ENCODE results near the gene CEP162. TPM values are rescaled to one million over a fixed set of nuclear protein-coding genes. Genes with fewer than 3 reads are reported as not detected.
A peak's percentile ranks its signal among the peaks of the same experiment; 100 is the strongest.

Gene CEP162
- total RNA-seq, 1 experiment from 2014 or later: 12.1 TPM

DNA sequence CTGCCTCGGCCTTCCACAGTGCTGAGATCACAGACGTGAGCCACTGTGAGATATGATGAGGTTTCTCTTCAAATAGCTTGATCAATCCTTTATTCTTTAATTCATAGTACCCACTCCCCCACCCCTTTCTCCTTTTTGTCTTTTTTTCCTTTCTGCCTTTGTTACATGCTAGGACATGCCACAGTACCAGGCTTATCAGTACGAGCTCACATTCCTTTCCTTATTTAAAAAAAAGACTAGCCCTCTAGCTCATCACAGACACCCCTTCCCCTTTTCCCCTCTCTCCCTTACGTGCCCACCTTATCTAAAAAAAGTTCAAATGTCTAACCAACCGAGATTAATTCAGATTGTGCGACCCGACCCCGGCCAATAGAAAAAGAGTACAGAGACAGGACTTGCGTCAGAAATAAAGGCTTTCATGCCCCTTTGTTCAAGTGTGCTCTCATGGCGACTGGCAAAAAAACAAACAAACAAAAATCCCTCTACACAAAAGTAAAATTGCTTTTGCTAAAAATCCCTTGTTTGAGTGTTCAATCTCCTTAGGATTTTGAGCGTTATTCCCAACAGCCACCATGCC lies 144.7 kb downstream of the CEP162 start:
- no peak overlapping the region for H3K27ac ChIP-seq (ENCODE audit: low read depth, low read length, poor library complexity, severe bottlenecking)
- BruUV-seq (replicated peaks): no TSS peak
- no peaks in the 10 kb centered on the region for H3K27me3 ChIP-seq (replicated peaks; ENCODE audit: insufficient read depth, low read depth, low read length, poor library complexity)
- ChIA-PET CTCF (no interaction called here), POLR2A (ENCODE audit: low non-redundant PET) (no interaction called here)
- TF ChIP-seq, protein P1, sequence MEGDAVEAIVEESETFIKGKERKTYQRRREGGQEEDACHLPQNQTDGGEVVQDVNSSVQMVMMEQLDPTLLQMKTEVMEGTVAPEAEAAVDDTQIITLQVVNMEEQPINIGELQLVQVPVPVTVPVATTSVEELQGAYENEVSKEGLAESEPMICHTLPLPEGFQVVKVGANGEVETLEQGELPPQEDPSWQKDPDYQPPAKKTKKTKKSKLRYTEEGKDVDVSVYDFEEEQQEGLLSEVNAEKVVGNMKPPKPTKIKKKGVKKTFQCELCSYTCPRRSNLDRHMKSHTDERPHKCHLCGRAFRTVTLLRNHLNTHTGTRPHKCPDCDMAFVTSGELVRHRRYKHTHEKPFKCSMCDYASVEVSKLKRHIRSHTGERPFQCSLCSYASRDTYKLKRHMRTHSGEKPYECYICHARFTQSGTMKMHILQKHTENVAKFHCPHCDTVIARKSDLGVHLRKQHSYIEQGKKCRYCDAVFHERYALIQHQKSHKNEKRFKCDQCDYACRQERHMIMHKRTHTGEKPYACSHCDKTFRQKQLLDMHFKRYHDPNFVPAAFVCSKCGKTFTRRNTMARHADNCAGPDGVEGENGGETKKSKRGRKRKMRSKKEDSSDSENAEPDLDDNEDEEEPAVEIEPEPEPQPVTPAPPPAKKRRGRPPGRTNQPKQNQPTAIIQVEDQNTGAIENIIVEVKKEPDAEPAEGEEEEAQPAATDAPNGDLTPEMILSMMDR (conservative IDR thresholded peaks at IDR 0.05; ENCODE audit: low read depth, low read length): no peak
- TF ChIP-seq EZH2 (IDR thresholded peaks at IDR 0.05; ENCODE audit: borderline replicate concordance, low read depth, low read length, poor library complexity, severe bottlenecking): no peak
- no peaks in the 10 kb centered on the region for H3K36me3 ChIP-seq (ENCODE audit: insufficient read depth, low read length, poor library complexity, severe bottlenecking)
- H3K4me3 ChIP-seq (ENCODE audit: low read depth, low read length, poor library complexity, severe bottlenecking): no peak overlapping the region
- DNase-seq (ENCODE audit: low spot score): no peak
- intact Hi-C loops (cut with micrococcal nuclease; ENCODE audit: unreplicated experiment): no loop called here
- no peaks in the 10 kb centered on the region for H3K4me1 ChIP-seq (ENCODE audit: insufficient read depth, low read length, poor library complexity, severe bottlenecking)
- no peaks in the 10 kb centered on the region for H3K9me3 ChIP-seq (ENCODE audit: low read depth, low read length, poor library complexity, severe bottlenecking)

DNA sequence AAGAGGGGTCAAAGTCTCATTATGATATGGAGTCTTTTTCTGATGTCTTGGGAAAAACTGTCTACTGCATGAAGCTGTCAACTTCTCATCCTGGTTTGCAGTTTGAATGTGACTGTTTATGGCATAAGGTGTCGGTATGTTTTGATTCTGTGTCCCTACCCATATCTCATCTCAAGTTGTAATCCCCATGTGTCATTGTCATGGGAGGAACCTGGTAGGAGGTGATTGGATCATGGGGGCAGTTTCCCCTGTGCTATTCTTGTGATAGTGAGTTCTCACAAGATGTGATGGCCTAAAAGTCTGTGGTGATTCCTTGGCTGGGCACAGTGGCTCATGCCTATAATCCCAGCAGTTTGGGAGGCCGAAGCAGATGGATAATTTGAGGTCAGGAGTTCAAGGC lies 146.2 kb downstream of the CEP162 start:
- Histone ChIP-seq H3K36me3 (ENCODE audit: insufficient read depth, low read length, poor library complexity, severe bottlenecking) (no peaks in the 10 kb centered on the region), H3K27ac (ENCODE audit: low read depth, low read length, poor library complexity, severe bottlenecking) (no peak overlapping the region), H3K9me3 (ENCODE audit: low read depth, low read length, poor library complexity, severe bottlenecking) (no peaks in the 10 kb centered on the region), H3K4me3 (ENCODE audit: low read depth, low read length, poor library complexity, severe bottlenecking) (no peak overlapping the region), H3K27me3 (replicated peaks; ENCODE audit: insufficient read depth, low read depth, low read length, poor library complexity) (no peaks in the 10 kb centered on the region), H3K4me1 (ENCODE audit: insufficient read depth, low read length, poor library complexity, severe bottlenecking) (no peaks in the 10 kb centered on the region)
- BruUV-seq (replicated peaks): no TSS peak
- TF ChIP-seq, protein P1 (conservative IDR thresholded peaks at IDR 0.05; ENCODE audit: low read depth, low read length): no peak
- TF ChIP-seq EZH2 (IDR thresholded peaks at IDR 0.05; ENCODE audit: borderline replicate concordance, low read depth, low read length, poor library complexity, severe bottlenecking): no peak
- POLR2A ChIA-PET (ENCODE audit: low non-redundant PET): no interaction called here
- no peak for DNase-seq (ENCODE audit: low spot score)
- CTCF ChIA-PET: no interaction called here
- intact Hi-C loops (cut with micrococcal nuclease; ENCODE audit: unreplicated experiment): no loop called here

DNA sequence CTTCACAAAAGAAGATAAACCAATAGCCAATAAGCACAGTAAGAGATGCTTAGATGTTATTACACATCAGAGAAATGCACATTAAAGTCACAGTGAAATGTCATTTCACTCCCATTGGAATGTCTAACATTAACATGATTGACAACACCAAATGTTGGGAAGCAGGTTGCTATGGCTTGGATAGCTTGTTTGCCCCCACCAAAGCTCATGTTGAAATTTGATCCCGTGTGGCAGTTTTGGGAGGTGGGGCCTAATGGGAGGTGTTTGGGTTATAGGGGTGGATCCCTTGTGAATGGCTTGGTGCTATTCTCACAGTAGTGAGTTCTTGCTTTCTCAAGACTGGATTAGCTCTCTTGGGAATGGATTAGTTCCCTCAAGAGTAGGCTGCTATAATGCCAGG lies 149.1 kb downstream of the CEP162 start:
- no peaks in the 10 kb centered on the region for H3K9me3 ChIP-seq (ENCODE audit: low read depth, low read length, poor library complexity, severe bottlenecking)
- no peaks in the 10 kb centered on the region for H3K36me3 ChIP-seq (ENCODE audit: insufficient read depth, low read length, poor library complexity, severe bottlenecking)
- intact Hi-C loops (cut with micrococcal nuclease; ENCODE audit: unreplicated experiment): no loop called here
- H3K4me1 ChIP-seq (ENCODE audit: insufficient read depth, low read length, poor library complexity, severe bottlenecking): no peaks in the 10 kb centered on the region
- H3K27ac ChIP-seq (ENCODE audit: low read depth, low read length, poor library complexity, severe bottlenecking): no peak overlapping the region
- POLR2A ChIA-PET (ENCODE audit: low non-redundant PET): no interaction called here
- CTCF ChIA-PET: no interaction called here
- peak; percentile 28 for DNase-seq (ENCODE audit: low spot score)
- H3K27me3 ChIP-seq (replicated peaks; ENCODE audit: insufficient read depth, low read depth, low read length, poor library complexity): no peaks in the 10 kb centered on the region
- H3K4me3 ChIP-seq (ENCODE audit: low read depth, low read length, poor library complexity, severe bottlenecking): no peak overlapping the region
- BruUV-seq (replicated peaks): no TSS peak
- TF ChIP-seq, protein P1 (conservative IDR thresholded peaks at IDR 0.05; ENCODE audit: low read depth, low read length): no peak
- no peak for TF ChIP-seq EZH2 (IDR thresholded peaks at IDR 0.05; ENCODE audit: borderline replicate concordance, low read depth, low read length, poor library complexity, severe bottlenecking)

Measured in A673 (cell line).